A549 (cell line): ENCODE measurements around the gene NTSR1.

Experiments
- BHLHE40 ChIP-seq: IDR thresholded peaks from 2 replicates; pipeline ENCODE4 v1.6.1; 2012; ENCODE audit warnings: low read depth, low read length, inconsistent platforms
- CHD2 ChIP-seq: fragments of 150-350 bp; IDR thresholded peaks from 2 replicates; pipeline ENCODE4 v1.6.1; 2014; ENCODE audit warnings: low read length; ENCODE audit not compliant: partially characterized antibody
- CTCF ChIP-seq: fragments of >200 bp; sonication (Bioruptor Twin); formaldehyde crosslinking; IDR thresholded peaks from 3 replicates; pipeline ENCODE4 v1.5.1; 2016
- EP300 ChIP-seq, 2 experiments: fragments of >200 bp; sonication (Bioruptor Twin); formaldehyde crosslinking; IDR thresholded peaks; 2 replicates in 1 of 2; 3 replicates in 1 of 2; pipeline ENCODE4 v1.6.1; 2016 to 2017
- ESRRA ChIP-seq: fragments of 150-350 bp; IDR thresholded peaks from 2 replicates; pipeline ENCODE4 v1.6.1; 2014; ENCODE audit warnings: mild to moderate bottlenecking, low read length, borderline replicate concordance
- GATA3 ChIP-seq: IDR thresholded peaks from 2 replicates; pipeline ENCODE4 v1.6.1; 2012; ENCODE audit warnings: borderline replicate concordance
- MAZ ChIP-seq: fragments of 150-350 bp; IDR thresholded peaks from 2 replicates; pipeline ENCODE4 v1.6.1; 2014; ENCODE audit warnings: antibody characterized with exemption, low read depth, low read length, borderline replicate concordance
- NR3C1 ChIP-seq: fragments of >200 bp; sonication (Bioruptor Twin); formaldehyde crosslinking; IDR thresholded peaks from 3 replicates; pipeline ENCODE4 v1.6.1; 2017
- POLR2A ChIP-seq: IDR thresholded peaks from 2 replicates; pipeline ENCODE4 v1.6.1; 2012; ENCODE audit warnings: mild to moderate bottlenecking, low read length
- TF ChIP-seq, protein P1 (sequence below): IDR thresholded peaks from 2 replicates; pipeline ENCODE4 v1.6.1; 2012

DNA sequence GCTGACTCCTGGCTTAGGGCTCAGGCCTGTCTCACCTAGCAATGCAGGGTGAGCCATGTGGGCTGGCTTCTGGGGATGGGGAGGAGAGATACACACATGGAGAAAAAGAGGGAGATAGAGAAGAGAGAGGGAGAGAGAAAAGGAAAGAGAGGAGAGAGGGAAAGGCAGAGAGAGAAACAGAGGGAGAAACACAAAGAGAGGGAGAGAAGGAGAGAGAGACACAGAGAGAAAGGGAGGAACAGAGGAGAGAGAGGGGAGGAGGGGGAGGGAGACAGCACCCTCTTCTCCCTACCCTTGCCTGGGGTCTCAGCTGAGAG, 24.8 kb downstream of the NTSR1 start:
- no peak for TF ChIP-seq CTCF
- TF ChIP-seq ESRRA: no peak
- TF ChIP-seq CHD2: no peak
- TF ChIP-seq MAZ: no peak
- no peak for TF ChIP-seq GATA3
- TF ChIP-seq EP300 (IDR thresholded peaks at IDR 0.05): no peak
- TF ChIP-seq NR3C1: no peak
- no peak for TF ChIP-seq POLR2A
- TF ChIP-seq, protein P1, sequence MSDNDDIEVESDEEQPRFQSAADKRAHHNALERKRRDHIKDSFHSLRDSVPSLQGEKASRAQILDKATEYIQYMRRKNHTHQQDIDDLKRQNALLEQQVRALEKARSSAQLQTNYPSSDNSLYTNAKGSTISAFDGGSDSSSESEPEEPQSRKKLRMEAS: no peak
- no peak for TF ChIP-seq BHLHE40
